Measurements from ENCODE around the gene MGMT.

MGMT gene

GRCh38 chr10:129627442-129627841 is 160.4 kb downstream of the MGMT start:
- H3K4me3 Mint-ChIP-seq, result no peak overlapping the region
- H3K4me1 Mint-ChIP-seq (ENCODE audit: low read depth), result no peaks in the 10 kb centered on the region
- peaks cover 21% of the 10 kb centered on the region for H3K9me3 Mint-ChIP-seq
- no peak overlapping the region for H3K27ac Mint-ChIP-seq
- no peaks in the 10 kb centered on the region for H3K27me3 Mint-ChIP-seq (ENCODE audit: low read depth)
- H3K36me3 Mint-ChIP-seq (ENCODE audit: low read depth), result peaks cover 3% of the 10 kb centered on the region

GRCh38 chr10:129628823-129629222 is 161.8 kb downstream of the MGMT start:
- peaks cover 3% of the 10 kb centered on the region for H3K36me3 Mint-ChIP-seq (ENCODE audit: low read depth)
- peaks cover 24% of the 10 kb centered on the region for H3K9me3 Mint-ChIP-seq
- no peaks in the 10 kb centered on the region for H3K27me3 Mint-ChIP-seq (ENCODE audit: low read depth)
- no peaks in the 10 kb centered on the region for H3K4me1 Mint-ChIP-seq (ENCODE audit: low read depth)
- H3K4me3 Mint-ChIP-seq, result no peak overlapping the region
- H3K27ac Mint-ChIP-seq, result no peak overlapping the region

- no peaks in the 10 kb centered on the region for H3K27me3 Mint-ChIP-seq (ENCODE audit: low read depth)
- no peaks in the 10 kb centered on the region for H3K4me1 Mint-ChIP-seq (ENCODE audit: low read depth)
- peaks cover 3% of the 10 kb centered on the region for H3K36me3 Mint-ChIP-seq (ENCODE audit: low read depth)
- peaks cover 27% of the 10 kb centered on the region for H3K9me3 Mint-ChIP-seq
- no peak overlapping the region for H3K4me3 Mint-ChIP-seq
- H3K27ac Mint-ChIP-seq, result no peak overlapping the region
These were observed 162.9 kb downstream of the MGMT start for GRCh38 chr10:129629911-129630310.

GRCh38 chr10:129631006-129631405 is 164.0 kb downstream of the MGMT start:
- Mint-ChIP-seq H3K9me3 (peaks cover 35% of the 10 kb centered on the region), H3K27me3 (ENCODE audit: low read depth) (no peaks in the 10 kb centered on the region), H3K4me1 (ENCODE audit: low read depth) (no peaks in the 10 kb centered on the region), H3K4me3 (no peak overlapping the region), H3K36me3 (ENCODE audit: low read depth) (peaks cover 3% of the 10 kb centered on the region), H3K27ac (no peak overlapping the region)

- Mint-ChIP-seq H3K9me3 (peaks cover 35% of the 10 kb centered on the region), H3K27ac (no peak overlapping the region), H3K4me3 (no peak overlapping the region), H3K27me3 (ENCODE audit: low read depth) (no peaks in the 10 kb centered on the region), H3K36me3 (ENCODE audit: low read depth) (peaks cover 3% of the 10 kb centered on the region), H3K4me1 (ENCODE audit: low read depth) (no peaks in the 10 kb centered on the region)
These were observed 165.0 kb downstream of the MGMT start for GRCh38 chr10:129631870-129632623.

- Mint-ChIP-seq H3K36me3 (ENCODE audit: low read depth) (no peaks in the 10 kb centered on the region), H3K9me3 (peaks cover 25% of the 10 kb centered on the region), H3K27me3 (ENCODE audit: low read depth) (no peaks in the 10 kb centered on the region), H3K27ac (no peak overlapping the region), H3K4me1 (ENCODE audit: low read depth) (no peaks in the 10 kb centered on the region), H3K4me3 (no peak overlapping the region)
These were observed 170.0 kb downstream of the MGMT start for GRCh38 chr10:129637010-129637409.

- Mint-ChIP-seq H3K4me3 (no peak overlapping the region), H3K9me3 (peaks cover 19% of the 10 kb centered on the region), H3K27me3 (ENCODE audit: low read depth) (no peaks in the 10 kb centered on the region), H3K36me3 (ENCODE audit: low read depth) (no peaks in the 10 kb centered on the region), H3K4me1 (ENCODE audit: low read depth) (no peaks in the 10 kb centered on the region), H3K27ac (no peak overlapping the region)
These were observed 170.8 kb downstream of the MGMT start for GRCh38 chr10:129637846-129638245.

- no peak overlapping the region for H3K27ac Mint-ChIP-seq
- no peaks in the 10 kb centered on the region for H3K27me3 Mint-ChIP-seq (ENCODE audit: low read depth)
- H3K4me1 Mint-ChIP-seq (ENCODE audit: low read depth), result no peaks in the 10 kb centered on the region
- no peaks in the 10 kb centered on the region for H3K36me3 Mint-ChIP-seq (ENCODE audit: low read depth)
- H3K9me3 Mint-ChIP-seq, result no peaks in the 10 kb centered on the region
- H3K4me3 Mint-ChIP-seq, result no peak overlapping the region
These were observed 174.3 kb downstream of the MGMT start for GRCh38 chr10:129641351-129641750.

GRCh38 chr10:129641982-129642381 is 174.9 kb downstream of the MGMT start:
- H3K4me3 Mint-ChIP-seq, result no peak overlapping the region
- no peaks in the 10 kb centered on the region for H3K9me3 Mint-ChIP-seq
- H3K4me1 Mint-ChIP-seq (ENCODE audit: low read depth), result no peaks in the 10 kb centered on the region
- no peaks in the 10 kb centered on the region for H3K27me3 Mint-ChIP-seq (ENCODE audit: low read depth)
- H3K36me3 Mint-ChIP-seq (ENCODE audit: low read depth), result no peaks in the 10 kb centered on the region
- H3K27ac Mint-ChIP-seq, result no peak overlapping the region

- H3K27ac Mint-ChIP-seq, result no peak overlapping the region
These were observed 175.4 kb downstream of the MGMT start for GRCh38 chr10:129642427-129642826.

GRCh38 chr10:129643266-129643665 is 176.2 kb downstream of the MGMT start:
- no peak overlapping the region for H3K27ac Mint-ChIP-seq
- H3K9me3 Mint-ChIP-seq, result no peaks in the 10 kb centered on the region
- H3K4me3 Mint-ChIP-seq, result no peak overlapping the region
- no peaks in the 10 kb centered on the region for H3K36me3 Mint-ChIP-seq (ENCODE audit: low read depth)
- H3K27me3 Mint-ChIP-seq (ENCODE audit: low read depth), result no peaks in the 10 kb centered on the region
- H3K4me1 Mint-ChIP-seq (ENCODE audit: low read depth), result no peaks in the 10 kb centered on the region

More at GRCh38 chr10:129642427-129642826, 175.4 kb downstream of the MGMT start:
- Mint-ChIP-seq H3K4me3 (no peak overlapping the region), H3K4me1 (ENCODE audit: low read depth) (no peaks in the 10 kb centered on the region), H3K36me3 (ENCODE audit: low read depth) (no peaks in the 10 kb centered on the region), H3K9me3 (no peaks in the 10 kb centered on the region), H3K27me3 (ENCODE audit: low read depth) (no peaks in the 10 kb centered on the region)

GRCh38 chr10:129645487-129645886 is 178.4 kb downstream of the MGMT start:
- no peaks in the 10 kb centered on the region for H3K4me1 Mint-ChIP-seq (ENCODE audit: low read depth)
- no peaks in the 10 kb centered on the region for H3K27me3 Mint-ChIP-seq (ENCODE audit: low read depth)
- no peaks in the 10 kb centered on the region for H3K36me3 Mint-ChIP-seq (ENCODE audit: low read depth)
- H3K4me3 Mint-ChIP-seq, result no peak overlapping the region
- H3K27ac Mint-ChIP-seq, result no peak overlapping the region
- no peaks in the 10 kb centered on the region for H3K9me3 Mint-ChIP-seq

- Mint-ChIP-seq H3K4me1 (ENCODE audit: low read depth) (no peaks in the 10 kb centered on the region), H3K36me3 (ENCODE audit: low read depth) (no peaks in the 10 kb centered on the region), H3K9me3 (no peaks in the 10 kb centered on the region), H3K27ac (no peak overlapping the region), H3K27me3 (ENCODE audit: low read depth) (no peaks in the 10 kb centered on the region), H3K4me3 (no peak overlapping the region)
These were observed 179.9 kb downstream of the MGMT start for GRCh38 chr10:129646973-129647372.

- H3K4me1 Mint-ChIP-seq (ENCODE audit: low read depth), result no peaks in the 10 kb centered on the region
- no peak overlapping the region for H3K27ac Mint-ChIP-seq
- H3K9me3 Mint-ChIP-seq, result no peaks in the 10 kb centered on the region
- H3K36me3 Mint-ChIP-seq (ENCODE audit: low read depth), result no peaks in the 10 kb centered on the region
- no peak overlapping the region for H3K4me3 Mint-ChIP-seq
- H3K27me3 Mint-ChIP-seq (ENCODE audit: low read depth), result no peaks in the 10 kb centered on the region
These were observed 180.5 kb downstream of the MGMT start for GRCh38 chr10:129647590-129647989.

GRCh38 chr10:129648856-129649255 is 181.8 kb downstream of the MGMT start:
- Mint-ChIP-seq H3K27me3 (ENCODE audit: low read depth) (no peaks in the 10 kb centered on the region), H3K4me3 (no peak overlapping the region), H3K36me3 (ENCODE audit: low read depth) (no peaks in the 10 kb centered on the region), H3K4me1 (ENCODE audit: low read depth) (no peaks in the 10 kb centered on the region), H3K27ac (no peak overlapping the region), H3K9me3 (no peaks in the 10 kb centered on the region)

- no peaks in the 10 kb centered on the region for H3K9me3 Mint-ChIP-seq
- H3K27ac Mint-ChIP-seq, result no peak overlapping the region
- H3K4me3 Mint-ChIP-seq, result no peak overlapping the region
These were observed 185.0 kb downstream of the MGMT start for GRCh38 chr10:129652021-129652420.

More at GRCh38 chr10:129652021-129652420, 185.0 kb downstream of the MGMT start:
- Mint-ChIP-seq H3K4me1 (ENCODE audit: low read depth) (no peaks in the 10 kb centered on the region), H3K36me3 (ENCODE audit: low read depth) (no peaks in the 10 kb centered on the region), H3K27me3 (ENCODE audit: low read depth) (no peaks in the 10 kb centered on the region)

Measured in T-helper 1 cell treated with Interleukin-12 subunit alpha and Interleukin-12 subunit beta and Interleukin-4 antibody, amounts not matched to agents 30 μg/mL and 1 μg/mL, for 36 hours (primary cell).